NCI-H2081 treated with DMSO at 0.1 percent for 48 hours (cell line): Measurements from ENCODE around the gene RHOT2.
"Not testable (repeated sequence)": the region's sequence is repeated elsewhere in the genome, so short reads cannot be mapped to it uniquely, and the experiment has no call there.

Experiments used
- DNase-seq: peaks from one replicate; lab custom pipeline; 2025; lab: John Stamatoyannopoulos, UW

RHOT2 gene

GRCh38 chr16:681746-682427 is 14.0 kb downstream of the RHOT2 start:
- no peak for DNase-seq

DNA sequence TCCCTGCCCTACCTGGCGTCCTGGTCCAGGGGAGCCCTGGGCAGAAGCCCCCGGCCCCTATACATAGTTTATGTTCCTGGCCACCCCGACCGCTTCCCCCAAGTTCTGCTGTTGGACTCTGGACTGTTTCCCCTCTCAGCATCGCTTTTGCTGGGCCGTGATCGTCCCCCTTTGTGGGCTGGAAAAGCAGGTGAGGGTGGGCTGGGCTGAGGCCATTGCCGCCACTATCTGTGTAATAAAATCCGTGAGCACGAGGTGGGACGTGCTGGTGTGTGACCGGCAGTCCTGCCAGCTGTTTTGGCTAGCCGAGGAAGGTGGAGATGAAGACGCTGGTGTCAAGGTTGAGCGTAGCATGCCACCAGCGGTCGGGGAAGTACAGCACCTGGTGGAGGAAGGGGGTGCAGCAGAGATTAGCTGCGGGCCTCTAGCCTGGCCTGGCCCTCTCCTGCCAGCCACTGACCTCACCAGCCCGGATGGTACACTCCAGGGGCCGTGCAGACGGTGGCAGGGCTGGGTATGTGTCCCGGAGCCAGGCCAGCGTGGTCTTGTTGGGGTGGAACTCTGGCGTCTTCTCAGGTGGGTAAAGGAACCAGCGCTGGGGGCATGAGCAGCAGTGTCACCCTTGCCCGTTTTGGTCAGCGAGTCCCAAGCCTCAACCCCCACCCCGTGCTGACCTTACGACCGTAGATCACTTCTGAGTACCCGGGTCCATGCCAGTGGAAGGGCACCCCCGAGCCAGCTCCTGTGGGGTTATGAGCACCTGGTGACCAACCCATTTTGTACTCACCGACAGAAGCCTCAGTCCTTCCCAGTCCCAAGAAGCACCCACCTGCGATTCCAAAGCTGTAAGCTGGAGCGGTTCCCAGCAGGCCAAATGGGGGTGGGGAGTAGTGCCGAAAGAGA is 14.8 kb downstream of the RHOT2 start:
- DNase-seq = no peak

DNA sequence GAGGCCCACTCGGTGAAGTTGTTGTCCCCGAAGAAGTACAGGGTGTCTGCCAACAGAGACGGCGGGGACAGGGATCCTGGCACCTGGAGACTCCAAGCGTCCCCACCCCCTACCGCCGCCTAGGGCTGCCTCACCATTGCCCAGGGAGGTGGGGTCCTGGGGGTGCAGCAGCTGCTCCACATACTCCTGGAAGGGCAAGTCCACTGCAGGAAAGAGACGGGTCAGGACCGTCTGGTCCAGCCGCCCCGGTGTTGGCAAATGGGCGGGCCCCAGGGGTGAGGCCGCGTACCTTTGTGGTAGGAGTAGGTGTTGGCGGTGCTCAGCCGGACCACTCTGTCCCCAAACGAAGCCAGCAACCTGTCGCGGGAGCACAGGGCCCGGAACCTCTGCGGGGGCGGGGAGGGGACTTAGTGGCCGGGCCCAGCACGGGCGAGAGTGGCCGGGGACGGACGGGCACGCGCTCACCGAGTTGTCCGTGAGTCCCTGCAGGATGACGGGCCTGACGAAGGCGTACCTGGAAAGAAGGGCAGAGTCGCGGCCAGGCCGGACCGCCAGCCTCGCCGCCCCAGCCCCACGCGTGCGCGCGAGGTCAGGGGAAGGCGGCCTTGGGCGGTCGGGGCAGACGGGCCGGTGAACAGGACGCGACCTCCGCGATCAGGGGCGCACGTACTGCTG is 15.6 kb downstream of the RHOT2 start:
- no peak for DNase-seq

DNA sequence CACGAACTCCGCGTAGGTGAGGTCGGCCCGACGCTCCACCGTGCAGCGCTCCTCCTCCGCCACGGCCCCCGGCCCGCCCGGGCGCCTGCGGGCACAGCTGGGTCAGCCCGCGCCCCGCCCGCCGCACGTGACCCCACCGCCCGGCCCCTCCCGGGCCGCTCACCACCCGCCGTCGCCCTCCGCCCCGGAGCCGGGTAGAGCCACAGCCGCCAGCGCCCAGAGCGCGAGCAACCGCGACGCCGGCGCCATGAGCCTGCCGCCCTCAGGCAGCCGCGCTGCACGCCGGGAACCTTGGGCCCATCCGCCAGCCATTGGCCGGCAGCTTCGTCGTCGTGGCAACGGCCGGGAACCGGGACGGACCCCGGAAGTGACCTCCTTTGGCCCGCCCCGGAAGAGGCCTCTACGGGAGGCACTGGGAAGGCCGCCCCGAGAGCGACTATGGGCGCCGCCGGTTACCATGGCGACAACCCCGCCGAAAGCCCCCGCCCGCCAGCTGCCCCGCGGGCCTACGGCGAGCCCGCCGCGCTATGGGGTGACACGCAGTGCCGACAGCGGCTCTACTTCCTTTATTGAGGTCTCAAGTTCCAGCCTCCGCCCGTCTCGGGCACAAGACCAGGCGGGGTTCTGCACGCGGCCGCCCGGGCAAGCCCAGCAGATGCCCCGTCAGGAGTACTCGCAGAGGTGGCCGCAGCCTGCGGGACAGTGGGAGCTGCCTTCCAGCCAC is 16.3 kb downstream of the RHOT2 start, which contains the start of gene JMJD8:
Gene JMJD8 (minus strand): TSS at position 264 of the 724 bp plus-strand sequence. CDS start 15 bp downstream, at position 249.
- DNase-seq = peak; percentile 86

DNA sequence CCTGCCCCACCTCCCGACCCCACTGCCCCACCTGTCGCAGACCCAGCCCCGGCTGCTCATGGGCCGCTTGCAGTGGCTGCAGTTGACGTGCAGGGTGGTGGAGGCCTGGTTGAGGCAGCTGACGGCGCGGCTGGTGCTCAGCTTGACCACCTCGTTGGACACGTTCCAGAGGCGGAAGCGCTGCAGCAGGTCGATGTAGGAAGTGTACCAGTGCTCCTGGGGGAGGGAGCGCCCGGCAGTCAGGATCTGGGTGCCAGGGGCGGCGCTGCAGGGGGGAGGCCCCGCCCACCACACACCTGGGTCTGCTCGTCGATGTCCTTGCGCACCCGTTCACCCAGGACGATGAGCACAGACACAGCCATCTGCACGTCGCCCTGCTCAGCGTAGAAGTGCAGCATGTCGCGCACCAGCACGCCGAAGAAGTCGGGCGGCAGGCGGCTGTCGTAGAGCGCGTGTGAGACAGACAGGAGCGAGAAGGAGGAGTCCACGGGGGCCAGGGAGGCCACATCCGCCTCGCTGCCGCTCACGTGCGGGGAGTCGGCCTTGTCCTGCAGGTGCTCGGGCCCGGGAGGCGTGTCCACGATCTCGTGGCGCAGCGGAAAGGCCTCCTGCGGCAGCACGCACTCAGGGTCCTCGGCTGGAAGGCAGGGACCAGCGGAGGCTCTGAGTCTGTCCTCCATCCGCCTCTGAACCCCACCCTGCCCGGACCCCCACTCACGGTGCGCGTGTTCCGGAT is 17.2 kb downstream of the RHOT2 start:
- peak; percentile 82 for DNase-seq

- DNase-seq = no peak
Measured at GRCh38 chr16:685967-686366, 18.0 kb downstream of the RHOT2 start.

DNA sequence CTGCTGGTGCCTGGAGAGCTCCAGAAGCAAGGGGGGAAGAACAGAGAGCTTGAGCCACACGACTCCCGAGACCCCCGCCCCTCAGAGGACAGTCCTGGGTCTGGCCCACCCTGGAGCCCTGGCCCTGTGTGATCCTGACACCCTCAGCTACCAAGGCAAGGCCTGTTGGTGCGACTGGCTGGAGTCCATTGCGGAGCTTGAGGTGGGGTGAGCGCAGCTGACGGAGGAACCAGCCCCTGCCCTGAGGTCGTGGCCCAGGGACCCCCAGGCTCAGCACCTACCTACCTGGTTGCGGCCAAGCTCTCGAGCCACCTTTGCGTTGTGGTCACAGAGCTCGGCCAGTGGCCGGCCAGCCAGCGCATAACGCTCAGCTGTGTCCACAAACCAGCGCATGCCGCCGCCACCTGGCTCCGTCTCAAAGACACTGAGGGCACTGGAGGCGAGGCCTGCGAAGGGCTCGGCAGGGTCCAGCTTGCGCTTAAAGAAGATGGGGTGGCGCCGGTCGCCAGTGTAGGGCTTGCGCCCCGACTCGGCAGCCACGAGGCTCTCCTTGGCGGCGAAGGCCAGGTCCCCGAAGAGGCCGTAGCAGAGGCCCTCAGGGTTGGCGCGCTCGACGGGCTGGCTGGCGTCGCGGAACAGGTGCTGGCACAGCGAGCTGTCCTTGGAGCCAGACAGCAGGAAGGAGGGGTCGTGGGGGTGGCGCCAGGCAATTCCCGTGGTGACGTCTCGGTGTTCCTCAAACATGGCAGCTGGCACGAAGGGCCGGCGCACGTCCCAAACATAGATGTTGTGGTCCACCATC is 18.7 kb downstream of the RHOT2 start:
- no peak for DNase-seq

DNA sequence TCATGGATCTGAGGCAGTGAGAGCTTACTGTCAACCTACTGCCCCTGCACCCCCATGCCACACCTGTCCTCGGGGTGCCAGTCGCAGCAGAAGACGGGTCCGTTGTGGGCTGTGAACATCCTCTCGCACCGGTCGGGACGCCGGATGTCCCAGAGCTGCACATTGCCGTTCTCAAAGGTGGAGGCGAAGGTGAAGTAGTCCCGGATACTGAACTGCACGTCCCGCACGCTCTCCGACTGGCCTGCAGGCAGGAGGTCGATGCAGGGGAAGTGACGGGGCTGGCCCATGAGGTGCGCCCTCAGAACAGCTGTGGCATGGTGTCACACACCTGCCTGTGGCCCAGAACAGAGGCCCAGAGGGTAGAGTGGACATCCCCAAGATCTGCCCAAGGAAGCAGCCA is 19.6 kb downstream of the RHOT2 start:
- DNase-seq = no peak

DNA sequence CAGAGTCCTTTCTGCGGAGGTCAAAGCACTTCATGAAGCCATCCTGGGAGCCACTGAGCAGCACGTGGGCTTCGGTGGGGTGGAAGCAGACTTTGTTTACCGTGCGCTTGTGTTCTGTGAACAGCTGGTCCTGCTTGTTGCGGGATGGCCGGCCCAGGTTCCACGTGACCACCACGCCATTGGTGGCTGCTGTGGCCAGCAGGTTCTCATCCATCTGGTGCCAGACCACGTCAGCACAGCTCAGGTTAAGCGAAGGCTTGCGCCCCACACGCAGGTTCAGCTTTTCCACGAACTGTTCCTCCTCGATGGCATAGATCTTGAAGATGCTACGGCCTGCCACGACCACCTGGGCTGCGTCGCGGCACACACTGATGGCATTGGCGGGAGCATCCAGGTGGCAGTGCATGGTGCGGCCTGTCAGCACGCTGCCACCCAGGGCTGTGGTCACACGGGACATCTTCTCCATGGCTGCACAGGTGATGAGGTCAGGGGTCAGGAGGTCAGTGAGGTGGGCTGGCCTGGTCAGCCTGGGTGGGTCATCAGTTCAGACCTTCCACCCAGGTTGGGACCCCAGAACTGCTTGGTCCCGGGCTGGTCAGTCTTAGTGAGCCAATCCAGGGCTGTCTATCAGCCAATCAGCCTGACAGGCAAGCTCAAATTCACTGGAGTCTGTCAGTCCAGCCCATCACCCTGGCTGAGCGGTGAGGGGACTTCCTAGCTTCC is 21.4 kb downstream of the RHOT2 start:
- no peak for DNase-seq

DNA sequence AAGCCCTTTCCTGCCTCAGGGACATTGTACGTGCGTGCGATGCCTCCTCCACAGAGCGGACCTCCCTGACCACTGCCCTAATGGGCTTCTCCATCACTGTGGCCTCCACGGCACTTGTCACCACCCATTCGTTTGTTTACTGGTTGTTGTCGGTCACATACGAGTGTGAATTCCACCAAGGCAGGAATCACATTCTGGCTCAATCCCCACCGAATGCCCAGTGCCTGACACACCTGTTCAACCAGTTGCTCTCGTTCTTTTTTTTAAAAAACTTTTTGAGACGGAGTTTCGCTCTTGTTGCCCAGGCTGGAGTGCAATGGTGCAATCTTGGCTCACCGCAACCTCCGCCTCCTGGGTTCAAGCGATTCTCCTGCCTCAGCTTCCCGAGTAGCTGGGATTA is 23.3 kb downstream of the RHOT2 start:
- DNase-seq = not testable (repeated sequence)

DNA sequence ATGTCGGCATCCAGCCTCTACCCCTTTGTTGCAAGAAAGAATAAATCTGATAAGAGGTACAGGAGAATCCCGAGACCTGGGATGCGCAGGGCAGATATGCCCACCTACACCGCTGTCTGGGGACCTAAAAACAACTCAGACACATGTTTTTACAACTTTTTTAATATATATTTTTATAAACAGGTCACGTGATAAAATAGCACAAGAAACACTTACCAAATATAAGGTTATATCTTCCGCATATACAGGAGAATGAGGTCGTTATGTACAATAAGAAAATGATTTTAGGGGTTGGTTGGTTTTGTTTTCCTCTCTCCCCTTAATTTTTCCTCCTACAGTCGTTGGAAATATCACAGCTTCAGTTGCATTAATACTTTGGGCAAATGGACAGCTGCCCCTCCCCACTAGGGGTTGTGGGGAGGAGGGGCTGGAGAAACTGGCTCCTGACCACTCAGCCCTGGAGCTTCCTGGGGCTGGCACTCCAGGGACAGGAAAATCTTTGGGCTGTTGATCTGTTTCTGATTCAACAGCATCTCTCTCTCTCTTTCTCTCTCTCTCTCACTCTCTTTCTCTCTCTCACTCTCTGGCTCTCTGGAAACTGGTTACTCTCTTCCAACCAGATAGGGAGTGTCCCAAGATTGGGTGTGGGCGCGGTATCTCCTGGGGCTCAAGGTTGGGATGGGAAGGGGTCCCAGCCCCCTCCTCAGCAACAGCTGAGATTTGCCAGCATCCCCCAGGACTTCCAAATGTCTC is 24.6 kb downstream of the RHOT2 start:
- DNase-seq = no peak

DNA sequence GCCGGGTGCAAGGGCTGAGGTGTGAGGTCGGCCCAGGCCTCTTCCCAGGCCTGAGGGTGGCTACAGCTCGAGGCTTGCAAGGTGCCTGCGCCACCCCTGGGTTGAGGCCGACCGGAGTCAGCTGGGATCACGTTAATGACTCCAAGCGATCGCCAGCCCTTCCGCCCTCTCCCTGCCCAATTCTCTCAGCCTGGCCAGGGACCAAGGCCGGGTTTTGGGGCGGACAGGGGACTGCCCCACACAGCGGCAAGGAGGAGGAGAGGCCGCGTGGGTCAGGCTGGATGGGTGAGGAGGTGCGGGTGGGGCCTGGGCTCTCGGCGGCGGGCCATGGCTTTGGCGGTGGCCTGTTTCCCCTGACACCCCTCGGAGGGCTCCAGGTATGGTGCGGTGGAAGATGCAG is 25.4 kb downstream of the RHOT2 start:
- DNase-seq = no peak

- DNase-seq = no peak
Measured at GRCh38 chr16:693766-694165, 25.8 kb downstream of the RHOT2 start.

- DNase-seq = no peak
Measured at GRCh38 chr16:694187-694862, 26.4 kb downstream of the RHOT2 start.

- DNase-seq = no peak
Measured at GRCh38 chr16:694863-695354, 27.0 kb downstream of the RHOT2 start.

DNA sequence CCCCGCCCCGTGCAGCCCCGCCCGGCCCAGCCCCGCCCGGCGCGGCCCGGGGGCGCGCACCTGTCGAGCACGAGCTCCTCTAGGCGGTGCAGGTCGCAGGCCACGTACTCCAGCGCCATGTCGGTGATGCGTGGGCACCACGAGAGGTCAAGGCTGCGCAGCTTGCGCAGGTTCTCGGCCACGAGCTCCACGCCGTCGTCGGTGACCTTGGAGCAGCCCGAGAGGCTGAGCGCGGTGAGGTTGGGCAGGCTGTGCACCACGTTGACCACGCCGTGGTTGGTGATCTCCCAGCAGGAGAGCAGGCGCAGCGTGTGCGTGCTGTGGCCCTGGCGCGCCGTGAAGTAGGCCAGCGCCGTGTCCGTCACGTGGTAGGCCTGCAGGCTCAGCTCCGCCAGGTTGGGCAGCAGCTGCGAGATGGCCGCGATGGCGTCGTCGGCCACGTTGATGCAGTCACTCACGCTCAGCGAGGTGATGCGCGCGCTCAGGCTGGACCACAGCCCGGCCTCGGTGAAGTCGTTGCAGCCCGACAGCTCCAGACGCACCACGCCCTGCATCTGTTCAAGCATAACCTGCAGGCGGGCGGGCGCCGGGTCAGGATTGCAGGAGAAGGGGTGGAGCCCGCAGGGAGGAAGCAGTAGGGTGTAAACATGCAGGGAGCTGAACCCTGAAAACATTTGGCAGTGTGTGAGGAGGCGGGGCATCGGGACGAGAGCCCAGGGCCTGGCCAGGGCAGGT is 27.6 kb downstream of the RHOT2 start:
- peak; percentile 71 for DNase-seq

DNA sequence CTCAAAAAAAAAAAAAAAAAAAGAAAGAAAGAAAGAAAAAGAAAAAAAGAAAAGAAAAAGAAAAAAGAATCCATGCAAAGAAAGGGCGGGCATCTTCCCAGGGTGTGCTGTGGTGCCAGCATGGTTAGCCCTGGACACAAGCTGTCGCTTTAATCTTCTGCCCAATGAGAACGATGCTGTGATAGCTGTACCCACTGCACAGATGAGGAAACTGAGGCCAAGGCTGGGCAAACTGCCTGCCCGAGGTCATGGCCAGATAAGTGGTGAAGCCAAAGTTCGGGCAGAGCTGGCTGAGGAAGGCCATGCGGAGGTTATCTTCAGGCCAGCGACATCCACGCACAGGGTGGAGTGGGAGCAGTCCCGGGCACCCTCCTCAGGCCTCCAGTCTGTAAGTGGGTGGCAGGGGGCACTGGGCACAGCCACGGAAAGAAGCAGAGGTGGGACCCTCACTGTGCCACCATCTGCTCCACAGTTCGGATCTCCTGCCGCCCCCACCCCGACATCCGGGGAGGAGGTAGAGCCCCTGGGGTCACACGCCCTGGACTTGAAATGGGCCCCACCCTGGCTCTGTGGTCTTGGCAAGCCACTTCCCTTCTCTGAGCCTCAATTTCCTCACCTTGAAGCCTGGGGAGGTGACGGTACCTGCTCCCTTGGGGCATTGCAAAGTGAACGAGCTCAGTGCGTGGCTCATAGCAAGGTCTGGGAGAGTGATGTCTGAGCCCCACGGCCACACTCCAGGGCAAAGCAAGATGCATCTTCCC is 31.2 kb downstream of the RHOT2 start:
- no peak for DNase-seq
